ENCODE results near the gene NCDN.

The NCDN gene

DNA sequence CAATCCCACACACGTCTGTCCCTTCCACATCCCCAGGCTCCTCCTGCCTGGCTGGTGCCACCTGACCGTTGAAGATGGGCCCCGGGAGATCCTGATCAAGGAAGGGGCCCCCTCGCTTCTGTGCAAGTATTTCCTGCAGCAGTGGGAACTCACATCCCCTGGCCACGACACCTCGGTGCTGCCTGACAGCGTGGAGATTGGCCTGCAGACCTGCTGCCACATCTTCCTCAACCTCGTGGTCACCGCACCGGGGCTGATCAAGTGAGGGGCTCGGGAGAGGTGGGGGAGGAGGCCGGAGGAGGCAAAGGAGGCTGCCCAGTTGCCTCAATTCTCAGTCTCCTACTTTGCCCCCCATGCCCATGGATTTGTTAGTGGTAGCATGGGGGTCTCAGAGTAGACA, 5.6 kb downstream of the NCDN start:
- no peak overlapping the region for H3K4me3 ChIP-seq (ENCODE audit: low read depth, low read length)
- no peak for DNase-seq (ENCODE audit: low read depth)
- TF ChIP-seq CTCF (IDR thresholded peaks at IDR 0.05; ENCODE audit: control insufficient read depth, extremely low read depth, insufficient read depth), result no peak

DNA sequence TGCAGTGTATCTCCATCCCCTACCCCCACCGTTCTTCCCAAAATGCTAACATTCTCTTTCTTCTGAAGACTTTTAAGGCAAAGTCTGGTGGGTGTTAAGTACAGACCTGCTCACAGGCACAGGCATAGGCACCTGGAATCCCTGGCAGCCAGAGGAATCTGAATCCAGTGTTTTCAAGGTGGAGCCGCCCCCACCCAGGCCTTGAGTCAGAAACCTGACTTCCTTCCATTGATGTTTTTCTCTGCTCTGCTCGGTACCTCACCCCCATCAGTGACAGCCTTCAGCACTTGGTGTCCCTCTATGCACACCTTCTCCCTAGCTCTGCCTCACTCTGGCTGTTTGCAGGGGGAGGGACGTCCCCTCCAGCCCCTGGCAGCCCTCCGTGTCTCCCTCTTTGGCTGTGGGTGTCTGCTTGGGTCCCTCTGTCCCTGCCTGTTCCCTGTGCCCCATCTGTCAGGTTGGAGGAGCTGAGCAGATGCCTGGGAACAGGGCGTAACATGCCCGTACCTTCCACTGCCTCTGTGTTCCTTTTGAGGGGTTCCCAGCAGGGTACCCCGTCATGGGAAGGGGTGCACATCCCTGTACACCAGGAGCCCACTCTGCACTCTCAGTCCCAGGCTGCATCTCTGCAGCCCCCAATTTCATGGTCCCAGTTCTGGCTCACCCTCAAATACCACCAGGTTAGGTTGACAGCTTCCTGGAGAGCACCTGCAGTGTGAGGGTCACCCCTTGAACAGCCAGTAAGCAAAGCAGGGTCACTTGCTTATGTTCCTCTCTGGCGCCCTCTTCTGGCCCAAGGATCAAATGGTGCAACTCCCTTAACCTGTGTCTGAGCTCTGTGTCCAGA, 6.7 kb downstream of the NCDN start:
- peak; percentile 88 for TF ChIP-seq CTCF (IDR thresholded peaks at IDR 0.05; ENCODE audit: control insufficient read depth, extremely low read depth, insufficient read depth)
- no peak overlapping the region for H3K4me3 ChIP-seq (ENCODE audit: low read depth, low read length)

GRCh38 chr1:35564884-35565741, 7.5 kb downstream of the NCDN start:
- TF ChIP-seq CTCF (IDR thresholded peaks at IDR 0.05; ENCODE audit: control insufficient read depth, extremely low read depth, insufficient read depth), result no peak
- H3K4me3 ChIP-seq (ENCODE audit: low read depth, low read length), result no peak overlapping the region
- no peak for DNase-seq (ENCODE audit: low read depth)

More for the DNA sequence above, 6.7 kb downstream of the NCDN start:
- peak; percentile 36 for DNase-seq (ENCODE audit: low read depth)

DNA sequence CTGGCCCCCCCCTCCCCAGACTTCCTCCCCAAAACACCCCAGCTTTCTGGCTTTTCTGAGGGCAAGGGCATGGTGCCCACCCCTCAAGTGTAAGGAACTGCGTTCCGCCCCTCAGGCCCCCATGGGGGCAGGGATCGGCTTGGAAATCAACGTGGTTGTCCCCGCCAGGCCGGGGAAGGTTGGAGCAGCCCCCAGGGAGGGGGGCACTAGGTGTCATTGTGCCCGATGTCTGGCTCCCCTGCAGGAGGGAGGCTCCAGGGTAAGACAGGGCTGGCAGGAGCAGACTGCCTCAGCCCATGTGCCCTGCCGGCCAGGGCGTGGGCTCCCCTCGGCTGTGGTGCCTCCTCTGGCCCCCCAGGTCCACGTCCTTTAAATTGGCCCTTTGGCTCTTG, 8.1 kb downstream of the NCDN start:
- TF ChIP-seq CTCF (IDR thresholded peaks at IDR 0.05; ENCODE audit: control insufficient read depth, extremely low read depth, insufficient read depth), result no peak
- no peak overlapping the region for H3K4me3 ChIP-seq (ENCODE audit: low read depth, low read length)
- no peak for DNase-seq (ENCODE audit: low read depth)

DNA sequence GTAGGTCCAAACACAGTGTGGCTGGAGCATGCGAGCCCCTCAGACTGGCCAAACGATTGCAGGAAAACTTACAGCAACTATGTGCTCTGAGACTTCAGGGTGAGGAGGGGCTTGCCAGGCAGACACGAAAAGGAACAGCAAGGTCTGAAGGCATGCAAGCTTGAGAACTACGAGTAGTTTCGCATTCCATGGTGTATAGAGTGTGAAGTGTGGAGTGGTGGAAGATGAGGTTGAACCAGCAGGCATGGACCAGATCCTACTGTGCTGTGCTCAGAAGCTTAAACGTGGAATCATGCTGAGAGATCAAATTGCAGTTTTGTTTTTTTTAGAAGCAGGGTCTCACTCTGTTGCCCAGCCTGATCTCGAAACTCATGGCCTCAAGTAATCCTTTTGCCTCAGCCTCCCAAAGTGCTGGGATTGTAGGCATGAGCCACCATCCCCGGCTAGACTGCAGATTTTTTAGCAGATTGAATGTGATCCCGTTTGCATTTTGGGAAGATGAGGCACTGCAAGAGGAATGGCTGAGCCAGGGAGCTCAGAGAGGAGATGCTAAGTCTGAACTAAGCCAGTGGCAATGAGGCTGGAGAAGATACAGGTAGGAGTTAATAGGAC, 10.5 kb downstream of the NCDN start:
- H3K4me3 ChIP-seq (ENCODE audit: low read depth, low read length), result no peak overlapping the region
- no peak for DNase-seq (ENCODE audit: low read depth)

DNA sequence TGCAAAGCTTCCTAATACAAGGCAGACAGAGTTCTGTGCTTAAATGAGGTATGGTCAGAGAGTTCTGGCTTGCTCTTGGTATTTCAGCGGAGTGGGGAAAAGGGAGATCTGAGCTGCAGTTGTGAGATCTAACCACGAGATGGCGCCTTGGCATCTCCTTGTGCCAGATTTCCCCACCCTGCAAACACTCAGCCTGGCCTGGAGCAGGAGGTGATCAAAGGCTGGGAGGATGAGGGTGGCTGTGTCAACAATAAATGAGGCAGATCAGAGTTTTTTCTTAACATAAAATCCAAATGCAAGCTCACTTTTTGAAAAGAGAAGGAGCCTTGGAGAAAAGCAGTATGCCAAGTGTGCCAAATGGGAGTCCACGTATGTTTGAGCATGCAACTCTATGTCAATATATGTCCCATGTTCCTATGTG, 11.4 kb downstream of the NCDN start:
- TF ChIP-seq CTCF (IDR thresholded peaks at IDR 0.05; ENCODE audit: control insufficient read depth, extremely low read depth, insufficient read depth), result peak; percentile 89

More for the DNA sequence above, 10.5 kb downstream of the NCDN start:
- TF ChIP-seq CTCF (IDR thresholded peaks at IDR 0.05; ENCODE audit: control insufficient read depth, extremely low read depth, insufficient read depth), result no peak

More for the DNA sequence above, 11.4 kb downstream of the NCDN start:
- no peak for DNase-seq (ENCODE audit: low read depth)
- no peak overlapping the region for H3K4me3 ChIP-seq (ENCODE audit: low read depth, low read length)

All from LNCaP clone FGC (cell line).